AG04450 (cell line): ENCODE measurements around the gene MAGI3. TPM values are rescaled to one million over a fixed set of nuclear protein-coding genes. Genes with fewer than 3 reads are reported as not detected.

ENCODE experiments used
- CTCF ChIA-PET: fragments of 300-600, 350-600 bp; formaldehyde crosslinking; extraction: SDS; loops from one replicate; lab custom pipeline; 2022; ENCODE audit warnings: antibody characterized with exemption, inconsistent platforms; lab: Charles Lee
- POLR2A ChIA-PET: fragments of 350-600 bp; formaldehyde crosslinking; extraction: SDS; loops from one replicate; lab custom pipeline; 2021; ENCODE audit warnings: antibody characterized with exemption, inconsistent platforms; lab: Yijun Ruan, JAX
- DNase-seq: peaks from one replicate; pipeline ENCODE4 v3.0.0-alpha.2; 2011; ENCODE audit warnings: low read depth, low spot score
- H3K27ac ChIP-seq: one replicate; pipeline ENCODE4 v1.5.1; 2012; ENCODE audit warnings: low read depth, low read length, control low read depth
- H3K27me3 ChIP-seq: one replicate; pipeline ENCODE4 v1.6.0; 2012; ENCODE audit warnings: low read length; ENCODE audit not compliant: control insufficient read depth, insufficient read depth
- H3K4me3 ChIP-seq: 2 replicates; pipeline ENCODE4 v1.5.1; 2011; ENCODE audit warnings: mild to moderate bottlenecking, low read depth, low read length, control low read depth
- H3K9me3 ChIP-seq: 2 replicates; pipeline ENCODE4 v1.5.1; 2012; ENCODE audit warnings: low read length; ENCODE audit not compliant: control insufficient read depth, insufficient read depth
- polyA plus RNA-seq: library from polyadenylated mRNA; depleted of rRNA; stranded (reverse); fragments of >200 nt; gene quantifications from 2 replicates; pipeline ENCODE4 v1.2.3, GENCODE V29; 2011
- TF ChIP-seq, protein P1 (sequence below): IDR thresholded peaks from 2 replicates; pipeline ENCODE4 v1.5.1; 2011; ENCODE audit warnings: low read depth, low read length, control low read depth, inconsistent platforms

The MAGI3 gene
- polyA plus RNA-seq, 1 experiment: 5.8 TPM

DNA sequence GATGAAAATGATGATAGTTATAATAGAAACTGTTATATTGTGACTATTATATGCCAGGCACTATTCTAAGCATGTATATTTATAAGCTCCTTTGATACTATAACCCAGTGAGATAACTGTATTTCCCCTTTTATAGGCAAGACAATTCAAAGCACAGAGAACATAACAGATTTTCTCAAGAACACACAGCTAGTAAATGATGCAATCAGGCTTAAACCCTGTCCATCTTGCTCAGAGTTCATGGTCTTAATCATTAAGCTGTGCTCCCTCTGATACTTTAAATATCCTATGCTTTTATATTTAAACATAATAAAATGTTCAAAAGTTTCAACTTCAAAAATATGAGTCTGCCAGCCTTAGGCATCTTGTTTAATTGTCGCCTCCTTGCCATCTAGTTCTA, 280.3 kb downstream of the MAGI3 start:
- Histone ChIP-seq H3K27me3 (no peaks in the 10 kb centered on the region), H3K9me3 (no peaks in the 10 kb centered on the region), H3K4me3 (no peak overlapping the region), H3K27ac (no peak overlapping the region)
- no peak for DNase-seq
- CTCF ChIA-PET: interaction anchor here (0.9 kb wide), 1 partner anchor 488 kb away, joined by 3 read pairs; no protein-coding TSS in a partner anchor
- POLR2A ChIA-PET: no interaction called here
- TF ChIP-seq, protein P1, sequence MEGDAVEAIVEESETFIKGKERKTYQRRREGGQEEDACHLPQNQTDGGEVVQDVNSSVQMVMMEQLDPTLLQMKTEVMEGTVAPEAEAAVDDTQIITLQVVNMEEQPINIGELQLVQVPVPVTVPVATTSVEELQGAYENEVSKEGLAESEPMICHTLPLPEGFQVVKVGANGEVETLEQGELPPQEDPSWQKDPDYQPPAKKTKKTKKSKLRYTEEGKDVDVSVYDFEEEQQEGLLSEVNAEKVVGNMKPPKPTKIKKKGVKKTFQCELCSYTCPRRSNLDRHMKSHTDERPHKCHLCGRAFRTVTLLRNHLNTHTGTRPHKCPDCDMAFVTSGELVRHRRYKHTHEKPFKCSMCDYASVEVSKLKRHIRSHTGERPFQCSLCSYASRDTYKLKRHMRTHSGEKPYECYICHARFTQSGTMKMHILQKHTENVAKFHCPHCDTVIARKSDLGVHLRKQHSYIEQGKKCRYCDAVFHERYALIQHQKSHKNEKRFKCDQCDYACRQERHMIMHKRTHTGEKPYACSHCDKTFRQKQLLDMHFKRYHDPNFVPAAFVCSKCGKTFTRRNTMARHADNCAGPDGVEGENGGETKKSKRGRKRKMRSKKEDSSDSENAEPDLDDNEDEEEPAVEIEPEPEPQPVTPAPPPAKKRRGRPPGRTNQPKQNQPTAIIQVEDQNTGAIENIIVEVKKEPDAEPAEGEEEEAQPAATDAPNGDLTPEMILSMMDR: no peak

DNA sequence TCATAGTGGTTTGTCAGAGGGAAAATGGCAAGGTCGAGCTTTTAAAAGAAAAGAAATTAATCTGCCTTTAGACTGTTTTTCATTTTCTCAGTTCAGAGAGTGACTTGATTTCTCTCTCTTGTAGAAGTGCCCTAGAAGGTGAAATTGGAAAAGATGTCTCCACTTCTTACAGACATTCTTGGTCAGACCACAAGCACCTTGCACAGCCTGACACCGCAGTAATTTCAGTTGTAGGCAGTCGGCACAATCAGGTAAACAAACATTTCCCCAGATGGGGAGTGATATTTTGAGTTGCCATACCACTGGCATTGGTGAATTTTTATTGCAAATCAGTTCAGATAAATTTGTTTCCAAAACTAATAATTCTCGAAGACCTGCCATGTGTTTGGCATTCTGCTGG, 282.2 kb downstream of the MAGI3 start:
- no peak overlapping the region for H3K27ac ChIP-seq
- no peaks in the 10 kb centered on the region for H3K27me3 ChIP-seq
- no peak for DNase-seq
- TF ChIP-seq, protein P1: no peak
- ChIA-PET CTCF (no interaction called here), POLR2A (interaction anchor here (0.6 kb wide), 1 partner anchor 12 kb away, joined by 5 read pairs; no protein-coding TSS in a partner anchor)
- no peak overlapping the region for H3K4me3 ChIP-seq
- no peaks in the 10 kb centered on the region for H3K9me3 ChIP-seq

DNA sequence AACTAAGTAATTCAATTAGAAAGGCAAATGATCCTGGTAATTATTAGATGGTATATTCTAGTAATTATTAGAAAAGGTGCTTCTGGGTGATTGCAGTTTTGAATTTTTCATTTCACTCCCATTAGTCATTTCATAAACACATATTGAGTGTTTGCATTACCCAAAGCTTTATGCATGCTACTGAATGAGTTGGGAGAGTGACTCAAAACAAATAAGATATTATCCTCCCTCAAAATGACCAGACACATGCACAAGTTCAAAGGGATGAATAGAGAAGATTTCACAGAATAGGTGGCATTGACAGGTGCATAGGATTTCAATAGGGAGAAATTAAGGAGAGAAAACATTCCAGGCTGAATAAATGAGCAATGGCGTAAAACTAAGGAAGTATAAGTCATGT, 284.3 kb downstream of the MAGI3 start:
- Histone ChIP-seq H3K4me3 (no peak overlapping the region), H3K27me3 (no peaks in the 10 kb centered on the region), H3K9me3 (no peaks in the 10 kb centered on the region), H3K27ac (no peak overlapping the region)
- TF ChIP-seq, protein P1: no peak
- ChIA-PET CTCF (interaction anchor here (5.6 kb wide), 1 partner anchor 534 kb away, joined by 56 read pairs; no protein-coding TSS in a partner anchor), POLR2A (no interaction called here)
- DNase-seq: no peak

DNA sequence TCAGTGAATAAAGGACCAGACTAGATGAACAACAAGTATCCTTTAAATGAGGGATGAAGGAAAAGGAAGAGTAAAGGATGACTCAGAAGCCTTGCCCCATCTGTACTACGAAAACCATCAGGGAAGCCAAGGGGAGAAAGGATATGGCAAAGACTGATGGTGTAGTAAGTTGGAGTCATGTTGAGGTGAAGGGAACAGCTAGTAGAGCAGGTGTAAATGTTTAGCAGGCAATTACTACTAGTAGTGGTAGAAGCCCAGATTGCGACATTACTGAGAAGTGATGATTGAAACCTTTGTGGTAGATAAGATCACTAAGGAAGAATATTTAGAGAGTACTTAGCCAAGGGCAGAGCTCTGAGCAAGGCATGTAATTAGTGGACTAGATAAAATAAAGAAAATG, 285.0 kb downstream of the MAGI3 start:
- Histone ChIP-seq H3K27ac (no peak overlapping the region), H3K27me3 (no peaks in the 10 kb centered on the region), H3K4me3 (no peak overlapping the region), H3K9me3 (no peaks in the 10 kb centered on the region)
- TF ChIP-seq, protein P1: no peak
- POLR2A ChIA-PET: no interaction called here
- CTCF ChIA-PET: interaction anchor here (5.6 kb wide), 1 partner anchor 535 kb away, joined by 56 read pairs; no protein-coding TSS in a partner anchor
- DNase-seq: no peak

DNA sequence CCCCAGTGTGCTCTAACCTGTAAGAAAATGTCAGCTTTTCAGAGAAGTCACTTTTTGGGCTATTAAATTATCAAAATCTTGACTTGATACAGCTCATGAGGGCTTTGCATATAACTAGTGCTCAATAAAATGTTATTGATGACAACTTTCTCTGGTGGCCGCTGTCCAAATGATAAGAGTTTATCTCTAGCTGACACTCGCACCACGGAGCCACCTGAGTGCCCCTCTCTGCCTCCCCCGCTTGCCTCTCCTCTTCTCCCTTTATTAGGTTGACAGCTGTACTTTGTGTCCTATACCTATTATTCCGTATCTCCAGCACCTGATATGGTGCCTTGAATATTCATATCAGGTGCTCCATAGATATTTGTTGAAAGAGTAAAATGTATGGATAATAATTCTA, 286.2 kb downstream of the MAGI3 start:
- ChIA-PET CTCF (interaction anchor here (0.8 to 5.6 kb wide), 6 partner anchors 224 to 604 kb away, joined by 3 to 56 read pairs (median 4); partner anchors contain the start of gene LRIG2), POLR2A (no interaction called here)
- Histone ChIP-seq H3K27ac (no peak overlapping the region), H3K4me3 (no peak overlapping the region), H3K27me3 (no peaks in the 10 kb centered on the region), H3K9me3 (no peaks in the 10 kb centered on the region)
- no peak for DNase-seq
- TF ChIP-seq, protein P1: no peak
